Keratinocyte (primary cell): ENCODE data around the gene KRTAP4-9. TPM values are rescaled to one million over a fixed set of nuclear protein-coding genes. Genes with fewer than 3 reads are reported as not detected.
"Not testable (repeated sequence)": the region's sequence is repeated elsewhere in the genome, so short reads cannot be mapped to it uniquely, and the experiment has no call there.

Source experiments
- DNase-seq: peaks from one replicate; pipeline ENCODE4 v3.0.0-alpha.2; 2011; ENCODE audit warnings: low read depth, missing footprints, low spot score
- FAIRE-seq: peaks from 2 replicates; lab custom pipeline; 2011; peaks lifted over from hg19 to GRCh38; lab: Jason Lieb, UNC
- H2AFZ ChIP-seq: 2 replicates; pipeline ENCODE4 v1.6.0; 2012; ENCODE audit warnings: low read length, control low read depth, inconsistent platforms; ENCODE audit not compliant: control insufficient read depth
- H3K27ac ChIP-seq: 2 replicates; pipeline ENCODE4 v1.5.1; 2011; ENCODE audit warnings: low read length; ENCODE audit not compliant: control insufficient read depth, insufficient read depth
- H3K27me3 ChIP-seq: 3 replicates; pipeline ENCODE4 v1.6.0; 2011; ENCODE audit warnings: low read length; ENCODE audit not compliant: control insufficient read depth, insufficient read depth; ENCODE audit errors: extremely low read depth
- H3K36me3 ChIP-seq, 2 experiments: 2 replicates in 1 of 2; 3 replicates in 1 of 2; pipeline ENCODE4 v1.5.1; 2011; ENCODE audit warnings: low read length in 2 of 2, mild to moderate bottlenecking in 1 of 2; ENCODE audit not compliant: control insufficient read depth in 2 of 2, insufficient read depth in 2 of 2; ENCODE audit errors: extremely low read depth in 1 of 2
- H3K4me1 ChIP-seq: 3 replicates; pipeline ENCODE4 v1.5.1; 2011; ENCODE audit warnings: low read length; ENCODE audit not compliant: control insufficient read depth, insufficient read depth; ENCODE audit errors: extremely low read depth
- H3K4me2 ChIP-seq: 3 replicates; pipeline ENCODE4 v1.6.0; 2011; ENCODE audit warnings: low read depth, low read length; ENCODE audit not compliant: control insufficient read depth, insufficient read depth; ENCODE audit errors: extremely low read depth
- H3K4me3 ChIP-seq, 3 experiments: fragments of 200-600 bp in 1 of 3; sonication (generic) in 1 of 3; 2 replicates in 2 of 3; 3 replicates in 1 of 3; pipeline ENCODE4 v1.5.1; 2011 to 2016; ENCODE audit warnings: low read length in 3 of 3, mild to moderate bottlenecking in 3 of 3, control low read depth in 2 of 3, inconsistent platforms in 1 of 3, low read depth in 1 of 3, mixed read lengths in 1 of 3, mixed run types in 1 of 3, moderate library complexity in 1 of 3; ENCODE audit not compliant: control insufficient read depth in 2 of 3, insufficient read depth in 2 of 3; ENCODE audit errors: extremely low read depth in 1 of 3
- H3K79me2 ChIP-seq: 2 replicates; pipeline ENCODE4 v1.6.0; 2012; ENCODE audit warnings: low read length; ENCODE audit not compliant: control insufficient read depth, insufficient read depth
- H3K9ac ChIP-seq: 3 replicates; pipeline ENCODE4 v1.6.0; 2011; ENCODE audit warnings: low read length; ENCODE audit not compliant: control insufficient read depth, insufficient read depth; ENCODE audit errors: extremely low read depth
- H3K9me1 ChIP-seq: 3 replicates; pipeline ENCODE4 v1.6.0; 2011; ENCODE audit warnings: low read length; ENCODE audit not compliant: control insufficient read depth, insufficient read depth; ENCODE audit errors: extremely low read depth
- H3K9me3 ChIP-seq: 2 replicates; pipeline ENCODE4 v1.5.1; 2012; ENCODE audit warnings: low read depth, low read length; ENCODE audit not compliant: control insufficient read depth
- H4K20me1 ChIP-seq: 3 replicates; pipeline ENCODE4 v1.6.0; 2011; ENCODE audit warnings: low read length; ENCODE audit not compliant: control insufficient read depth, insufficient read depth; ENCODE audit errors: extremely low read depth
- CTCF ChIP-seq, 3 experiments: IDR thresholded peaks in 1 of 3; conservative IDR thresholded peaks in 1 of 3; optimal IDR thresholded peaks in 1 of 3; 2 replicates in 2 of 3; 3 replicates in 1 of 3; pipeline versions ENCODE3 to v1.5.1; 2011; ENCODE audit warnings: low read length in 3 of 3, mild to moderate bottlenecking in 3 of 3, moderate library complexity in 2 of 3, control low read depth in 1 of 3, inconsistent platforms in 1 of 3; ENCODE audit not compliant: insufficient read depth in 2 of 3; ENCODE audit errors: extremely low read depth in 1 of 3
- EZH2 ChIP-seq: IDR thresholded peaks from one replicate; pipeline ENCODE4 v1.6.1; 2012; ENCODE audit warnings: inconsistent platforms, mild to moderate bottlenecking, low read length, moderate library complexity
- dilution Hi-C: fragments of 300-500 bp; cut with MboI; formaldehyde crosslinking; loops from one replicate; pipeline ENCODE4 v1.7.0; 2020; ENCODE audit warnings: low sequenced_read_pairs; ENCODE audit not compliant: extremely low pct_ligation_motif_present
- polyA plus RNA-seq, 5 experiments: library from polyadenylated mRNA; depleted of rRNA in 3 of 5; stranded (reverse) in 3 of 5; stranded (forward) in 1 of 5; unstranded in 1 of 5; fragments of >200 nt; gene quantifications; 1 replicate in 1 of 5; 2 replicates in 3 of 5; 3 replicates in 1 of 5; pipeline versions ENCODE4 v1.2.1 to v1.2.3, GENCODE V29; 2011 to 2012; ENCODE audit warnings: missing spikeins in 2 of 5, low read depth in 1 of 5, low replicate concordance in 1 of 5

KRTAP4-9 gene
- polyA plus RNA-seq, 1 donor (not counting 4 experiments of a cell fraction or from before 2014, with no cell fraction given): not detected

DNA sequence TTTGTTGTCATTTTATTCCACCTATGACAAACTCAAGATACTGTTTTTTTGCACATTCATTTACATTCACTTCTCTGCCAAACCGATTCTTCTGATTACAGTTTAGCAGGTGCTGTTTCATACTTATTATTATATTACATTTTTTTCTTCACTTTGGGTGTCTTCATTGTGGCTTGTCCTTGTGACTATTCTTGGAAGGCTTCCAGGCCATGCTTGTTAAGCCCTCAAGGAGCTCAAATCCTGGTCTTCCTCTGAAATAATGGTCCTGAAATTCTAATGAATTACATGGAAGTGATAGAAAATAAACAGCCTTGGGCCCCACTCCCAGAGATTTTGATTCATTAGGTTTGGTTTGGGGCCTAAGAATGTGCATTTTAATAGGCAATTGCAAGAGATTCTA lies 40.9 kb upstream of the KRTAP4-9 start:
- H3K4me3 ChIP-seq: no peak overlapping the region
- no peaks in the 10 kb centered on the region for H3K9me3 ChIP-seq
- H2AFZ ChIP-seq: no peak overlapping the region
- no peaks in the 10 kb centered on the region for H3K9me1 ChIP-seq
- H3K27me3 ChIP-seq: no peaks in the 10 kb centered on the region
- no peaks in the 10 kb centered on the region for H3K79me2 ChIP-seq
- H4K20me1 ChIP-seq: no peaks in the 10 kb centered on the region
- H3K36me3 ChIP-seq: no peaks in the 10 kb centered on the region
- DNase-seq (no peak), FAIRE-seq (no peak)
- no peak overlapping the region for H3K9ac ChIP-seq
- H3K27ac ChIP-seq: no peak overlapping the region
- H3K4me2 ChIP-seq: no peak overlapping the region
- no peak for TF ChIP-seq EZH2
- TF ChIP-seq CTCF (optimal IDR thresholded peaks at IDR 0.05 in 1 of 3, IDR thresholded peaks at IDR 0.05 in 1 of 3, conservative IDR thresholded peaks at IDR 0.05 in 1 of 3; ENCODE audit: extremely low read depth in 1 of 3, insufficient read depth in 2 of 3, low read length in 3 of 3): no peak
- peaks cover 45% of the 10 kb centered on the region for H3K4me1 ChIP-seq
- dilution Hi-C loops: no loop called here

DNA sequence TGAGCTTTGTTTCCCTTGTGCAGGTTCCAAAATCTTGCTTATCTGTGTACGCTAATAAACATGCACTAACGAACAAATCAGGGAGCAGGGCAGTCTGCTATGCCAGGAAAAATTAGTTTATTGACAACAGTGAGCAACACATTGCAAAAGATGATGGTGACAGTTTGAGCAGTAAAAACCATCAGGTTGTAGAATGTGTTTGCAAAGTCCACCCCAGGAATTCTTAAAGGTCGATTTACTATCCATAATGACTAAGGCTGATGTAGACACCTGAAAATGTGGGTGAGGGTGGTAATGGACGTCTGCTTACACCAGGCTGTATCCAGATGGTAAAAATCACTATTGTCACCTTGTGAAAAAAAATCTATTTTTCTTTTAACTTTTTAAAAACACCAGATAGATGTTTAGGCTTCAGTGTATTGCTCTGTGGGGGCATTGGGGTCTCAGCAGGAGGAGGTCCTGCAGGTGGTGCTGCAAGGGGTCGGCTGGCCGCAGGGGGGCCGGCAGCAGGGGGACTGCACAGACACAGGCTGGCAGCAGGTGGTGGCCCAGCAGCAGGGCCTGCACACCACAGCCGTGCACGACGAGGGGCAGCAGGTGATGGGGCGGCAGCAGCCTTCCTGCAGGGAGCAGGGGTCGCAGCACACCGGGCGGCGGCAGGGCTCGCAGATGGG lies 40.0 kb upstream of the KRTAP4-9 start:
- DNase-seq, H3K79me2 ChIP-seq, H3K27me3 ChIP-seq, H4K20me1 ChIP-seq, H3K9me1 ChIP-seq, H3K9me3 ChIP-seq, dilution Hi-C loops, H2AFZ ChIP-seq, H3K27ac ChIP-seq, H3K4me3 ChIP-seq, H3K36me3 ChIP-seq, H3K4me2 ChIP-seq, H3K9ac ChIP-seq: not testable (repeated sequence)
- H3K4me1 ChIP-seq: peaks cover 39% of the 10 kb centered on the region
- FAIRE-seq: peak; percentile 52
